Measurements from ENCODE around the gene PPP1R14B. TPM values are rescaled to one million over a fixed set of nuclear protein-coding genes. Genes with fewer than 3 reads are reported as not detected.

Gene PPP1R14B
- polyA plus RNA-seq, 3 donors from 2014 or later: 16.6 to 34.9 (median 33.3) TPM

GRCh38 chr11:64208796-64209562, 37.8 kb downstream of the PPP1R14B start:
- no peaks in the 10 kb centered on the region for H3K9me3 Mint-ChIP-seq
- H3K4me1 Mint-ChIP-seq: peaks cover 44 to 45% of the 10 kb centered on the region in 2 donors
- no peak for DNase-seq
- peak overlapping the region; percentile 31 to 91 (median 54) for H3K4me3 Mint-ChIP-seq
- peaks cover 5 to 10% (median 6%) of the 10 kb centered on the region in 3 donors for H3K27me3 Mint-ChIP-seq (ENCODE audit: low read depth in 3 of 3)
- peaks cover 14 to 19% (median 15%) of the 10 kb centered on the region in 3 donors for H3K36me3 Mint-ChIP-seq
- peak overlapping the region; percentile 79 to 96 (median 95) for H3K27ac Mint-ChIP-seq

GRCh38 chr11:64208086-64208795, 38.5 kb downstream of the PPP1R14B start:
- H3K27me3 Mint-ChIP-seq (ENCODE audit: low read depth in 3 of 3): peaks cover 5 to 11% (median 6%) of the 10 kb centered on the region in 3 donors
- no peaks in the 10 kb centered on the region for H3K9me3 Mint-ChIP-seq
- DNase-seq: no peak
- peak overlapping the region; percentile 90 to 95 (median 91) for H3K4me3 Mint-ChIP-seq
- peak overlapping the region; percentile 91 to 96 (median 95) for H3K27ac Mint-ChIP-seq
- peaks cover 14 to 24% (median 19%) of the 10 kb centered on the region in 3 donors for H3K36me3 Mint-ChIP-seq
- H3K4me1 Mint-ChIP-seq: peaks cover 43 to 45% of the 10 kb centered on the region in 2 donors

- H3K9me3 Mint-ChIP-seq: no peaks in the 10 kb centered on the region
- H3K27ac Mint-ChIP-seq: peak overlapping the region; percentile 91 to 96 (median 95)
- H3K4me1 Mint-ChIP-seq: peaks cover 39 to 45% of the 10 kb centered on the region in 2 donors
- peak; percentile 78 to 80 (median 79) for DNase-seq
- peaks cover 5 to 11% (median 6%) of the 10 kb centered on the region in 3 donors for H3K27me3 Mint-ChIP-seq (ENCODE audit: low read depth in 3 of 3)
- peaks cover 18 to 25% (median 21%) of the 10 kb centered on the region in 3 donors for H3K36me3 Mint-ChIP-seq
- H3K4me3 Mint-ChIP-seq: peak overlapping the region; percentile 90 to 95 (median 91)
Observed at GRCh38 chr11:64207256-64208085, 39.3 kb downstream of the PPP1R14B start.

GRCh38 chr11:64206457-64207255, 40.1 kb downstream of the PPP1R14B start, which contains the start of gene FERMT3:
Gene FERMT3 (plus strand): TSS chr11:64206721. CDS start chr11:64207365, 644 bp downstream.
- Mint-ChIP-seq H3K36me3 (peaks cover 15 to 27% (median 17%) of the 10 kb centered on the region in 3 donors), H3K4me3 (peak within 1 kb of the TSS; percentile 90 to 95 (median 91)), H3K9me3 (no peaks in the 10 kb centered on the region), H3K4me1 (peaks cover 32 to 45% of the 10 kb centered on the region in 2 donors), H3K27ac (peak within 1 kb of the TSS; percentile 91 to 96 (median 95)), H3K27me3 (ENCODE audit: low read depth in 3 of 3) (peaks cover 5 to 11% (median 6%) of the 10 kb centered on the region in 3 donors)
- peak; percentile 63 to 68 (median 66) for DNase-seq

- peak overlapping the region; percentile 44 to 86 (median 82) for H3K4me3 Mint-ChIP-seq
- DNase-seq: peak; percentile 71 to 79 (median 74)
- peaks cover 19 to 41% (median 28%) of the 10 kb centered on the region in 3 donors for H3K36me3 Mint-ChIP-seq
- H3K9me3 Mint-ChIP-seq: no peaks in the 10 kb centered on the region
- H3K27me3 Mint-ChIP-seq (ENCODE audit: low read depth in 3 of 3): peaks cover 5 to 11% (median 6%) of the 10 kb centered on the region in 3 donors
- H3K4me1 Mint-ChIP-seq: peaks cover 32 to 40% of the 10 kb centered on the region in 2 donors
- peak overlapping the region; percentile 83 to 97 (median 91) for H3K27ac Mint-ChIP-seq
Observed at GRCh38 chr11:64204464-64204989, 42.2 kb downstream of the PPP1R14B start.

- H3K4me1 Mint-ChIP-seq: peaks cover 30 to 39% of the 10 kb centered on the region in 2 donors
- DNase-seq: no peak
- no peaks in the 10 kb centered on the region for H3K9me3 Mint-ChIP-seq
Observed at GRCh38 chr11:64204080-64204440, 42.7 kb downstream of the PPP1R14B start.

GRCh38 chr11:64203421-64204079, 43.2 kb downstream of the PPP1R14B start:
- peaks cover 19 to 41% (median 28%) of the 10 kb centered on the region in 3 donors for H3K36me3 Mint-ChIP-seq
- H3K4me1 Mint-ChIP-seq: peaks cover 25 to 34% of the 10 kb centered on the region in 2 donors

More at GRCh38 chr11:64204080-64204440, 42.7 kb downstream of the PPP1R14B start:
- Mint-ChIP-seq H3K36me3 (peaks cover 19 to 41% (median 28%) of the 10 kb centered on the region in 3 donors), H3K4me3 (no peak overlapping the region), H3K27me3 (ENCODE audit: low read depth in 3 of 3) (peaks cover 3 to 11% (median 6%) of the 10 kb centered on the region in 3 donors), H3K27ac (peak overlapping the region in 5 of 6 donors; percentile 40 to 92 (median 84))

GRCh38 chr11:64202992-64203391, 43.8 kb downstream of the PPP1R14B start:
- Mint-ChIP-seq H3K4me3 (no peak overlapping the region), H3K4me1 (peaks cover 25 to 33% of the 10 kb centered on the region in 2 donors), H3K27me3 (ENCODE audit: low read depth in 3 of 3) (peaks cover 3 to 11% (median 6%) of the 10 kb centered on the region in 3 donors), H3K27ac (no peak overlapping the region), H3K36me3 (peaks cover 19 to 41% (median 28%) of the 10 kb centered on the region in 3 donors), H3K9me3 (no peaks in the 10 kb centered on the region)
- DNase-seq: no peak

More at GRCh38 chr11:64203421-64204079, 43.2 kb downstream of the PPP1R14B start:
- no peaks in the 10 kb centered on the region for H3K9me3 Mint-ChIP-seq
- H3K27ac Mint-ChIP-seq: peak overlapping the region in 4 of 6 donors; percentile 49 to 90 (median 67)
- DNase-seq: no peak
- peak overlapping the region in 1 of 5 donors; percentile 17 for H3K4me3 Mint-ChIP-seq
- H3K27me3 Mint-ChIP-seq (ENCODE audit: low read depth in 3 of 3): peaks cover 3 to 11% (median 6%) of the 10 kb centered on the region in 3 donors

GRCh38 chr11:64201543-64201942, 45.2 kb downstream of the PPP1R14B start:
- peaks cover 27 to 51% (median 38%) of the 10 kb centered on the region in 3 donors for H3K36me3 Mint-ChIP-seq
- H3K27me3 Mint-ChIP-seq (ENCODE audit: low read depth in 3 of 3): peaks cover 0 to 6% (median 3%) of the 10 kb centered on the region in 3 donors
- H3K4me3 Mint-ChIP-seq: no peak overlapping the region
- DNase-seq: no peak
- H3K4me1 Mint-ChIP-seq: peaks cover 26% of the 10 kb centered on the region in 2 donors
- H3K27ac Mint-ChIP-seq: peak overlapping the region in 3 of 6 donors; percentile 1 to 70 (median 34)
- H3K9me3 Mint-ChIP-seq: no peaks in the 10 kb centered on the region

- no peak for DNase-seq
- H3K36me3 Mint-ChIP-seq: peaks cover 29 to 60% (median 48%) of the 10 kb centered on the region in 3 donors
- H3K9me3 Mint-ChIP-seq: no peaks in the 10 kb centered on the region
- H3K4me1 Mint-ChIP-seq: peaks cover 5 to 7% of the 10 kb centered on the region in 2 donors
- peak overlapping the region in 1 of 6 donors; percentile 46 for H3K27ac Mint-ChIP-seq
- H3K4me3 Mint-ChIP-seq: no peak overlapping the region
- H3K27me3 Mint-ChIP-seq (ENCODE audit: low read depth in 3 of 3): no peaks in the 10 kb centered on the region
Observed at GRCh38 chr11:64198511-64198910, 48.2 kb downstream of the PPP1R14B start.

GRCh38 chr11:64196626-64197025, 50.1 kb downstream of the PPP1R14B start:
- no peak for DNase-seq
- H3K27ac Mint-ChIP-seq: peak overlapping the region in 1 of 6 donors; percentile 28
- no peak overlapping the region for H3K4me3 Mint-ChIP-seq
- H3K9me3 Mint-ChIP-seq: no peaks in the 10 kb centered on the region
- no peaks in the 10 kb centered on the region for H3K27me3 Mint-ChIP-seq (ENCODE audit: low read depth in 3 of 3)
- peaks cover 20 to 51% (median 37%) of the 10 kb centered on the region in 3 donors for H3K36me3 Mint-ChIP-seq
- H3K4me1 Mint-ChIP-seq: peaks cover 8 to 16% of the 10 kb centered on the region in 2 donors
